Smooth muscle cell (in vitro differentiated cells): ENCODE results near the gene HTR1E. TPM values are rescaled to one million over a fixed set of nuclear protein-coding genes. Genes with fewer than 3 reads are reported as not detected.

ENCODE experiments used
- DNase-seq: peaks from one replicate; lab custom pipeline; 2025; ENCODE audit not compliant: unreplicated experiment; lab: John Stamatoyannopoulos, UW
- H2AFZ ChIP-seq: fragments of 200-600 bp; sonication (generic); 2 replicates; pipeline ENCODE4 v1.6.0; 2016; ENCODE audit warnings: antibody characterized with exemption, low read depth, mild to moderate bottlenecking
- H3F3A ChIP-seq: fragments of 200-600 bp; sonication (generic); 2 replicates; pipeline ENCODE4 v1.6.0; 2017; ENCODE audit warnings: antibody characterized with exemption, low read depth
- H3K27ac ChIP-seq: fragments of 200-600 bp; sonication (generic); 2 replicates; pipeline ENCODE4 v1.5.1; 2016; ENCODE audit warnings: low read depth, mild to moderate bottlenecking
- H3K27me3 ChIP-seq: fragments of 200-600 bp; sonication (generic); 2 replicates; pipeline ENCODE4 v1.6.1; 2016; ENCODE audit warnings: low read depth, mild to moderate bottlenecking
- H3K36me3 ChIP-seq: fragments of 200-600 bp; sonication (generic); 2 replicates; pipeline ENCODE4 v1.5.1; 2016; ENCODE audit warnings: low read depth
- H3K4me1 ChIP-seq: fragments of 200-600 bp; sonication (generic); 2 replicates; pipeline ENCODE4 v1.5.1; 2016; ENCODE audit warnings: low read depth
- H3K4me2 ChIP-seq: fragments of 200-600 bp; sonication (generic); 2 replicates; pipeline ENCODE4 v1.6.0; 2016; ENCODE audit warnings: mild to moderate bottlenecking
- H3K4me3 ChIP-seq: fragments of 200-600 bp; sonication (generic); 2 replicates; pipeline ENCODE4 v1.5.1; 2016; ENCODE audit warnings: mild to moderate bottlenecking
- H3K79me2 ChIP-seq: fragments of 200-600 bp; sonication (generic); 2 replicates; pipeline ENCODE4 v1.6.0; 2016; ENCODE audit warnings: low read depth, mild to moderate bottlenecking
- H3K9ac ChIP-seq: fragments of 200-600 bp; sonication (generic); 2 replicates; pipeline ENCODE4 v1.6.0; 2016; ENCODE audit warnings: low read depth
- H3K9me3 ChIP-seq: fragments of 200-600 bp; sonication (generic); replicated peaks from 2 replicates; pipeline ENCODE4 v1.5.1; 2016; ENCODE audit warnings: low read depth
- H4K20me1 ChIP-seq: fragments of 200-600 bp; sonication (generic); 2 replicates; pipeline ENCODE4 v1.6.0; 2016; ENCODE audit warnings: low read depth
- CTCF ChIP-seq: fragments of 200-600 bp; sonication (generic); IDR thresholded peaks from 2 replicates; pipeline ENCODE4 v1.5.1; 2017; ENCODE audit warnings: borderline replicate concordance, mild to moderate bottlenecking, antibody characterized with exemption; ENCODE audit not compliant: insufficient read depth, poor library complexity, severe bottlenecking
- WGBS: methylation state at CpG from one replicate; pipeline ENCODE4 v1.1.7; 2016; ENCODE audit warnings: low lambda C conversion rate; 5-methylcytosine and 5-hydroxymethylcytosine counted together
- polyA plus RNA-seq: library from polyadenylated mRNA; unstranded; fragments of >200 nt; fragmentation: Nextera tagmentation; extraction: Ambion mirVana; gene quantifications from 2 replicates; pipeline ENCODE4 v1.2.1, GENCODE V29; 2016
- total RNA-seq: library from RNA; depleted of rRNA; stranded (reverse); fragments of >200 nt; gene quantifications from 2 replicates; pipeline ENCODE4 v1.2.3, GENCODE V29; 2014

Gene HTR1E
- total and polyA plus RNA-seq, 2 experiments from 2014 or later: 0.37 to 0.49 TPM

DNA sequence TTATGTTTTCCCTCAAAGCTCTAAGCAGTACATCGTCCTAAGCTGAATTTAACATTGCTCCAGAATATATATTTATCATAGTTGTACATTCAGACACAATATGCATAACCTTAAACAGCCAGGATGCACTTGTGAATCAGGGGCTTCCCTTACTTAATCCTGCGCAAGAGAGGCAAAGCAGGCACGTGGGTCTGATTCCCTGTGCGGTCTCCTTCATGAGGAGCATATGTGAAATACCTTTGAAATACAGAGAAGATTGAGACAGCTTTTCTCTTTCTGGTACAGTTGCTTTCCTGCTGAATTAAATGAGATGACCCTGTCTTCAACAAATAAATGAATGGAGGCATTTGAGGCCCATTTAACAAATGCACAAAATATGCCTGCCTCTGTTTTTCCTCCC lies 1.5 kb downstream of the HTR1E start:
- Histone ChIP-seq H3K79me2 (peaks cover 6% of the 10 kb centered on the region), H3K36me3 (no peaks in the 10 kb centered on the region), H3K9ac (no peak overlapping the region), H3F3A (no peaks in the 10 kb centered on the region), H3K9me3 (no peaks in the 10 kb centered on the region), H2AFZ (no peak overlapping the region), H3K27ac (no peak overlapping the region), H3K4me1 (no peaks in the 10 kb centered on the region), H3K27me3 (peaks cover 5% of the 10 kb centered on the region), H3K4me3 (peak overlapping the region; percentile 73), H3K4me2 (no peak overlapping the region), H4K20me1 (no peaks in the 10 kb centered on the region)
- TF ChIP-seq CTCF: no peak
- DNase-seq: no peak
- WGBS: 60% methylated on average over 4 of the region's 4 CpGs

- Histone ChIP-seq H3K4me3 (no peak overlapping the region), H3F3A (no peaks in the 10 kb centered on the region), H3K36me3 (no peaks in the 10 kb centered on the region), H3K9ac (no peak overlapping the region), H3K27me3 (peaks cover 5% of the 10 kb centered on the region), H3K4me1 (no peaks in the 10 kb centered on the region), H3K27ac (no peak overlapping the region), H2AFZ (no peak overlapping the region), H3K79me2 (peaks cover 6% of the 10 kb centered on the region), H3K4me2 (no peak overlapping the region), H4K20me1 (no peaks in the 10 kb centered on the region), H3K9me3 (no peaks in the 10 kb centered on the region)
- TF ChIP-seq CTCF: no peak
- WGBS: 38% methylated on average over 1 of the region's 1 CpG
- no peak for DNase-seq
Observed at GRCh38 chr6:86941461-86941860, 4.1 kb downstream of the HTR1E start.

DNA sequence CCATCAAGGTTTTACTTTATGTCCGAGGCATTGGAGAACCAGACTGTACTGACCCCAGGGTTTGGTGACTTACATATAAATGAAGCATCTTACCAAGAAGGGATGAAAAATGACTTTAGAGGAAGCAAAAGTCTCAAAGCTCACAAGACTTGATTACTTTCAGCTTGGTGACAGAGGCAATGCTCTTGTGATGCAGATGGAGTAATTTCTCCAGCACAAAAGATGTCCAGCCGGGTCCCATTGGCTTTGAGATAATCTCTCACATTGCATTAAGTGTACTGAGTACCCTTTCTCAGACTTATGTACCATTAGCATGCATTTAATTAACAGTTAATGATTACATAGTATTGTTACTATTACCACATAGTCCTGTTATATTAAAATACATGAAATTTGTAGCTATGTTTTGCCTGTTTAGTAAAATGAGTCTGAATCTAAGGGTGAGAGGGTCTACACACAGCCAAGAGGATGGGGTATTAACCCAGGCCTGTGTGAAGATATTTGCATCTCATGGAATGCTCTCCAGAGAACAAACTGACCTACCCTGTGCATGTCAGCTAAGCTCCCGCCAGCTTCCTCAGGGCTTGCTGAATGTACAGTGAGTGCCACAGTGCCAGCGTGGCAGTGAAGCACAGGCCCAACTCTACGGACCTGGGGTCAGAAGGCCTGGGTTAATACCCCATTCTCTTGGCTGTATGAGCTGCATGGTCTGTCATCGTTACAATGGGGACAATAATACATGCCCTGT lies 5.6 kb downstream of the HTR1E start:
- Histone ChIP-seq H3K27ac (no peak overlapping the region), H2AFZ (no peak overlapping the region), H3F3A (no peaks in the 10 kb centered on the region), H3K9me3 (no peaks in the 10 kb centered on the region), H3K36me3 (no peaks in the 10 kb centered on the region), H3K79me2 (peaks cover 3% of the 10 kb centered on the region), H3K4me1 (no peaks in the 10 kb centered on the region), H3K4me2 (no peak overlapping the region), H3K4me3 (no peak overlapping the region), H4K20me1 (no peaks in the 10 kb centered on the region), H3K27me3 (peaks cover 1% of the 10 kb centered on the region), H3K9ac (no peak overlapping the region)
- 92% methylated on average over 6 of the region's 6 CpGs for WGBS
- no peak for TF ChIP-seq CTCF
- DNase-seq: no peak
